ENCODE data around the gene SCAANT1. TPM values are rescaled to one million over a fixed set of nuclear protein-coding genes. Genes with fewer than 3 reads are reported as not detected.

SCAANT1 gene
- total RNA-seq, 2 donors from 2014 or later, result 1.7 TPM; not detected in 1

DNA sequence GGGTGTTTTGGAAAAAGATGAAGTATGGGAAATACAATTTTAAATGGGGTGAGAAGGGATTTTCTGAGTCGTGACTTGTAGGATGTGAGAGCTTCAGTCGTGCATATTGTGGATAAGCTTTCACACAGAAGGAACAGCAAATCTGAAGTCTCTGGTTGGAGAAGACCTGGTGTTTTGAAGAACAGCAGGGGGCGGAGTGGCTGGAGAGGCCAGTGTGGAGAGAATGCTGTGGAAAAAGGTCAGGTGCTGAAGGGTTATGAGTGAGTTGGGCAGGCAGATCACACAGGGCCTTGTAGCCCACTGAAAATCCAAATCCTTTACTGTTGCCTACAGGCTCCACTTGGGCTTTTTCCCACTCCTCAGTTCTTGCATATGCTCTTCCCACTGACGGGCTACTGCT, 14.1 kb upstream of the SCAANT1 start:
- ATAC-seq (no peak), DNase-seq (no peak)
- no peaks in the 10 kb centered on the region for H3K27me3 Mint-ChIP-seq
- H3K4me1 Mint-ChIP-seq, result peaks cover 41% of the 10 kb centered on the region
- peaks cover 19% of the 10 kb centered on the region for H3K36me3 Mint-ChIP-seq (ENCODE audit: low read depth)
- H3K4me3 Mint-ChIP-seq, result no peak overlapping the region
- H3K27ac Mint-ChIP-seq, result no peak overlapping the region
- H3K9me3 ChIP-seq (ENCODE audit: control insufficient read depth, low read length, poor library complexity, severe bottlenecking), result no peaks in the 10 kb centered on the region

DNA sequence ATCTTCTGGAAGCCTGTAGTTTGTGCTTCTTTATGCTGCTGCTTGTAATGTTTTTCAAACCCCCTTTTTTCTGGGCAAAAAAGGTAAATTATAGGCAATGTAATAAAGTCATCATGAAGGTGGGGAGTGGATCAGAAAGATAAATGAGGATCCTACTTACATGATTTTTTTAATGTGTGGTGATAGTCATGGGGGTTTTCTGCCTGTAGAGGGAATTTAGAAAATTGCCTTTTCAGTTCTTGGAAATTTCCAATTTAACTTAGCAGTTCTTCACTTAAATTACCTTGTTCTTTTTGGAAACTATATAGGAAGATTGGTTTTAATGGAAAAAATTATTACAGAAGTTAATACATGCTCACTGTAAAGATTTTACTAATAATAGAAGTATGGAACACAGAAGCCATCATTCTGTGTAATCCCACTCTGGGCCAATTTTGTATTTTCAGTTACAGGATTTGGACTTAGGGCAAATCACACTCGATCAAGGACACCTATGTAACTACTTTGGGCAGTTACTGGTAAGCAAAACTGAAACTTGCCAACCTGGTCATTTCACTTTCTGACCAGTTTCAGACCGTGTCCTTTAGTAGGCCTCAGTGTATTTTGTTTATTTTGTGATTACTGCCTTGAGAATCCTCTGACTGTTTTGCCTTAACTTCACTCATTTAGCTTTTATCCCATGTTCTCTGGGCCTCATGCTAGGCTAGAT, 10.5 kb upstream of the SCAANT1 start:
- DNase-seq (no peak), ATAC-seq (no peak)
- Mint-ChIP-seq H3K4me3 (no peak overlapping the region), H3K36me3 (ENCODE audit: low read depth) (peaks cover 21% of the 10 kb centered on the region), H3K27ac (peak overlapping the region; percentile 93), H3K27me3 (no peaks in the 10 kb centered on the region), H3K4me1 (peaks cover 38% of the 10 kb centered on the region)
- no peaks in the 10 kb centered on the region for H3K9me3 ChIP-seq (ENCODE audit: control insufficient read depth, low read length, poor library complexity, severe bottlenecking)

DNA sequence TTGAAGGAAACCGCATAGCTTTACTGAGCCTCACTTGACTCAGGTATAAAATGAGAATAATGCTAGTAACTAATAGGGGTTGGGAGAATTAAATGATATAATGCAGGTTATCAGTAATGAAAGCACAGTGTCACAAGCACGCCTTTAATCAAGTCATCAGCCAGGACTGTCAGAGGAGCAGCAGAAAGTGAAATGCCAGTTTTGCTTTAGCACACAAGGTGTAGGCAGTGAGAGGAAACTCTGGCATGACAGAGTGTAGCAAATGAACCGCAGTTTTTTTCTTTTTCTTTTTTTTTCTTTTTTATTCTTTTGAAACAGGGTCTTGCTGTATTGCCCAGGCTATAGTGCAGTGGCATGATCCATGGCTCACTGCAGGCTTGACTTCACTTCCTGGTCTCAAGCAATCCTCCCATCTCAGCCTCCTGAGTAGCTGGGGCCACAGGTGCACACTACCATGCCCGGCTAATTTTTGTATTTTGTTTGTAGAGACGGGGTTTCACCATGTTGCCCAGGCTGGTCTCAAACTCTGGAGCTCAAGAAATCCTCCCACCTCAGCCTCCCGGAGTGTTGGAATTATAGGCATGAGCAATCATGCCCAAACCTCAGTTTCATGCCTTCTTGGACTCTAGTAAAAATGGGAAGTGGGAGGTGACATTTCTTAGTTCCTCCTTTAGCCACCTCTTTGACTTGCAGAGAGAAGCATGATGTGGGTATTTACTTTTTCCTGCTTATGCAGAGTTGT, 9.7 kb upstream of the SCAANT1 start:
- peaks cover 36% of the 10 kb centered on the region for H3K4me1 Mint-ChIP-seq
- H3K27ac Mint-ChIP-seq, result peak overlapping the region; percentile 93
- ATAC-seq, result peak; percentile 50
- peak overlapping the region; percentile 25 for H3K4me3 Mint-ChIP-seq
- H3K27me3 Mint-ChIP-seq, result no peaks in the 10 kb centered on the region
- H3K36me3 Mint-ChIP-seq (ENCODE audit: low read depth), result peaks cover 19% of the 10 kb centered on the region
- no peak for DNase-seq
- H3K9me3 ChIP-seq (ENCODE audit: control insufficient read depth, low read length, poor library complexity, severe bottlenecking), result no peaks in the 10 kb centered on the region

DNA sequence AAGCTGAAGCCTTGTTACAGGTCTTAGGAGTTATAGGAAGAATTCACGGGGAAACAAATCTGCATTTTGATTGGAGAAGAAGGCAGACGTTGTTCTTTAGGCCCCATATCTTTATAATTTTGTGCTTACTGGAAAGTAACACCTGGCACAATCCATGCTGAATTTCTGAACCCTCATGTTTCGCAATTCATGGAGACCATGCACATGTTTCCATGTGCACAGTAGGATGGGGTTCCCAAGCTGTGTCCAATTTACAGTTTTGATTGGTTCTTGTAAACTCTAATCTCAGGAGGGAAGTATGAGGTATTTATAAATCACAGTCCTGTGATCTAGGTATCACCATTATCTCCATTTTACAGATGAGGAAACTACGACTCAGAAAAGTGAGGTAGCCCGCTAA, 7.8 kb upstream of the SCAANT1 start:
- peaks cover 38% of the 10 kb centered on the region for H3K4me1 Mint-ChIP-seq
- no peak overlapping the region for H3K27ac Mint-ChIP-seq
- H3K4me3 Mint-ChIP-seq, result no peak overlapping the region
- peaks cover 18% of the 10 kb centered on the region for H3K36me3 Mint-ChIP-seq (ENCODE audit: low read depth)
- no peaks in the 10 kb centered on the region for H3K27me3 Mint-ChIP-seq
- ATAC-seq (no peak), DNase-seq (no peak)
- no peaks in the 10 kb centered on the region for H3K9me3 ChIP-seq (ENCODE audit: control insufficient read depth, low read length, poor library complexity, severe bottlenecking)

DNA sequence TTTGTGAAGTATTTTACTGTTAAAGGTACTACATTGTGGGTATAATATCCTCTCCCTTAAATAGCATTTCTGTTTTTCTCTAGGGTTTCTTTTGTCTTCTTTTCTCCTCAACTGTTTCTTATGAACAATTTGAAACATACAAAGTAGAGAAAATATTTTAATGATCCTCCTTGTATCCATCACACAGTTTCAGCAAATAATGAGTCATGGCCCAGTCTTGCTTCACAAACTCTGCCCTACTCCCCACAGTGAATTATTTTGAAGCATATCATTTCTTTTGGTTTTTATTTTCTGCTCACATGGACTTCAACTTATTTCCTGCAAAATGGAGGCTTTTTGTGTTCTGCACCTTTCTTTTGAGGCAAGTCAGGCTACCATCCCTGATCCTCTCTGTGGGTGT, 6.1 kb upstream of the SCAANT1 start:
- no peaks in the 10 kb centered on the region for H3K27me3 Mint-ChIP-seq
- H3K27ac Mint-ChIP-seq, result peak overlapping the region; percentile 9
- H3K4me3 Mint-ChIP-seq, result no peak overlapping the region
- ATAC-seq, result no peak
- peaks cover 4% of the 10 kb centered on the region for H3K36me3 Mint-ChIP-seq (ENCODE audit: low read depth)
- DNase-seq, result no peak
- H3K4me1 Mint-ChIP-seq, result peaks cover 25% of the 10 kb centered on the region
- no peaks in the 10 kb centered on the region for H3K9me3 ChIP-seq (ENCODE audit: control insufficient read depth, low read length, poor library complexity, severe bottlenecking)

DNA sequence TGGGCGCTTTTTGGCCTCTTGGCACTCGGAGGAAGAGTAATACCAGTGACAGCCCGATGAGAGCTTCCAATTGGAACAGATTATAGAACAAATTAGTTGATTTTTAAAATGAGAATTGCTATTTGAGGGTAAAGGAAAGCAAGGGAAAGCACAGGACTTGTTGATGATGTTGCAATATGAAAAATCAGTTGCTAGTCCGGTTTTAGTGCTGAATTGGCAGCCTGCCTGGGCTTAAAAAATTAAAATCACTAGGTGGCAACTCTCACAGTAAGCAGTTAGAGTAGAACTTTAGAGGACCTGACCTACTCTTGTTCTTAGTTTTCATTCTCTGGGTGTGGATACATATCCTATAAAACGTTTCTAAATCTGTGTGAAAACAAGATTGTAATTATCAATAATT, 2.1 kb upstream of the SCAANT1 start:
- no peaks in the 10 kb centered on the region for H3K27me3 Mint-ChIP-seq
- peaks cover 4% of the 10 kb centered on the region for H3K36me3 Mint-ChIP-seq (ENCODE audit: low read depth)
- H3K27ac Mint-ChIP-seq, result peak overlapping the region; percentile 85
- H3K4me1 Mint-ChIP-seq, result peaks cover 33% of the 10 kb centered on the region
- H3K9me3 ChIP-seq (ENCODE audit: control insufficient read depth, low read length, poor library complexity, severe bottlenecking), result no peaks in the 10 kb centered on the region
- DNase-seq (no peak), ATAC-seq (no peak)
- H3K4me3 Mint-ChIP-seq, result peak overlapping the region; percentile 89

DNA sequence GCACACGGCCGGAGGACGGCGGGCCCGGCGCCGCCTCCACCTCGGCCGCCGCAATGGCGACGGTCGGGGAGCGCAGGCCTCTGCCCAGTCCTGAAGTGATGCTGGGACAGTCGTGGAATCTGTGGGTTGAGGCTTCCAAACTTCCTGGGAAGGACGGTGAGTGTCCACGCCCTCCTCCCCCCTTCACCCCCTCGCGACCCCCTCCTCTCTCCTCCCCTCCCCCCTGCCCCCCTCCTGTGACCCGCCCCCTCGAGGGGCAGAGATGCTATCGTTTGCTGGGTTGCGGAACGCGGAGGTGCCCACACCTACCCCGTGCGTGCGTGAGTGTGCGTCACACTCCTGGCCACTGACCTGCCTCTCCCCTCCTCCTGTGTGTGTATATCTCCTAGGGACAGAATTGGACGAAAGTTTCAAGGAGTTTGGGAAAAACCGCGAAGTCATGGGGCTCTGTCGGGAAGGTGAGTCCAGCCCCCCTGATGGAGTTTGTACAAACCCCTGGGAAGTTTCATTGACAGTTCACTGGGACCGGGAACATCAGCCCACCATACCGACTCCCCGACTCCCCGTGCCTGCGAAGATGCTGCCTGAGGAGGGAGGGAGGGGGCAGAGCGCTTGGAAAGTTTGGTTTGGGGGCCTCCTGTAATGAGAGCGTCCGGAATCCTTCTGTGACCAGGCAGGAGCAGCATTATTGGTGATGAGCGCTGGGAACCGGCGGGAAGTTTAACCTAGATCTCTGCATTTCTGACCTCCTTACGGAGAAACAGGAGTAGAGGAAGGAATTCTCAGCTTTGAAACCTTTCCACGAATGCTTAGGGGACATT, 795 bp upstream of the SCAANT1 start:
- Mint-ChIP-seq H3K27ac (peak overlapping the region; percentile 85), H3K4me3 (peak overlapping the region; percentile 93), H3K4me1 (peaks cover 27% of the 10 kb centered on the region), H3K27me3 (no peaks in the 10 kb centered on the region), H3K36me3 (ENCODE audit: low read depth) (peaks cover 2% of the 10 kb centered on the region)
- ATAC-seq (peak; percentile 36), DNase-seq (peak; percentile 34 to 49 (median 41))
- H3K9me3 ChIP-seq (ENCODE audit: control insufficient read depth, low read length, poor library complexity, severe bottlenecking), result no peaks in the 10 kb centered on the region

DNA sequence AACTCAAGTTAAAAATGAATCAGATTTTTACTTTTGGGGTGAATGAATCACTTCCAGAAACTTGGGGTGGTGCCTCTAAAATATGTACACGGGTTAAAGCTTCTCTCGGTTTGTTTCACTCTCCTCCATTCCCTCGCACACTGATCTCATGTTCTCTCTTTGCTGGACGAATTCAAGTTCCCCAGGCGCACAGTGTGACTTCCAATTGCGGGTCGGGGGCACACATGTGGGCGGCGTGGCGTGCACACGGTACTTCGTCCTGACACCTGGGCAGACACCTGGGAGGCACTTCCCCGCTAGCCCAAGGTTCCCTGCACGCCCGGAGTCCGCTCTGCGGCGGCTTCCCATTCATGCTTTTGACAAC, 692 bp downstream of the SCAANT1 start:
- Mint-ChIP-seq H3K4me3 (peak overlapping the region; percentile 93), H3K4me1 (peaks cover 21% of the 10 kb centered on the region), H3K27me3 (no peaks in the 10 kb centered on the region), H3K27ac (peak overlapping the region; percentile 88), H3K36me3 (ENCODE audit: low read depth) (peaks cover 2% of the 10 kb centered on the region)
- ATAC-seq (peak; percentile 23), DNase-seq (no peak)
- no peaks in the 10 kb centered on the region for H3K9me3 ChIP-seq (ENCODE audit: control insufficient read depth, low read length, poor library complexity, severe bottlenecking)

DNA sequence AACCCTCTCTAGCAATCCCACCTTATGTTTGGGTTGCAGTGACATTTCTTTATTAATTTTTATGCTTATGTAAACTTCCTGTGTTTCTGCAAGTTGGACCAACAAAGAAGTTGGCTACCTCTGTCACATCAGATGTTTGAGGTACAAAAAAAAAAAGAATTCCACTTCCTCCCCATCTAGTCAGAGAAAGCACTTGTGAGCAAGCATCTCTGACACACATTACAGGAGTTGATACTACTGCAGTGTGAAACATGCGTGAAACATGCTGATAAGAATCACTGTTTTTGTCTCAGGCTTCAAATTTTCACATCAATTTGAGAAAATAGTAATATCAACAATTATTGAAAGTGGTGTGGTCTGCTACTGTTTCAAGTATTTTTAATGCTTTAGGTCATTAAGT, 1.3 kb downstream of the SCAANT1 start:
- Mint-ChIP-seq H3K4me3 (peak overlapping the region; percentile 93), H3K36me3 (ENCODE audit: low read depth) (no peaks in the 10 kb centered on the region), H3K27ac (peak overlapping the region; percentile 88), H3K4me1 (peaks cover 20% of the 10 kb centered on the region), H3K27me3 (no peaks in the 10 kb centered on the region)
- ATAC-seq (peak; percentile 28), DNase-seq (no peak)
- H3K9me3 ChIP-seq (ENCODE audit: control insufficient read depth, low read length, poor library complexity, severe bottlenecking), result no peaks in the 10 kb centered on the region

DNA sequence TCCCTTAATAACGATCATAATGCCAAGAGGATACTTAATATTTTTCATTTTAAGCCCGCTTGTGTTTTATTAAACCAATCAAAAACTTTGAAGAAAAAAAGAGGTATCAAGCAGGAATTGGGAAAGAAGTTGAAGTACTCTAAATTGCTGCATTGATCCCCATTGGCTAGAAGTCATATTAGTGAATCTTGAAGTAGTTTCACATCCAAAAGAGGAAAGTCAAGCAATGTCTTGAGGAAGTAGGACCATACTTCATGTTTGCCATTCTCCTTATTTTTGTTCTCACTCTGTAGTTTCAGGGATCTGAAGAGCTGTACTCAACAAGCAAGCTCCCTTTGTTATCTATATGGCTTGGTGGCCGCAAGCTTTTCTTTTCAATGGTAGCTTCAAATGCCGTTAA, 2.2 kb downstream of the SCAANT1 start:
- no peak overlapping the region for H3K4me3 Mint-ChIP-seq
- no peaks in the 10 kb centered on the region for H3K36me3 Mint-ChIP-seq (ENCODE audit: low read depth)
- no peaks in the 10 kb centered on the region for H3K9me3 ChIP-seq (ENCODE audit: control insufficient read depth, low read length, poor library complexity, severe bottlenecking)
- DNase-seq (no peak), ATAC-seq (no peak)
- peak overlapping the region; percentile 88 for H3K27ac Mint-ChIP-seq
- H3K27me3 Mint-ChIP-seq, result no peaks in the 10 kb centered on the region
- peaks cover 20% of the 10 kb centered on the region for H3K4me1 Mint-ChIP-seq

DNA sequence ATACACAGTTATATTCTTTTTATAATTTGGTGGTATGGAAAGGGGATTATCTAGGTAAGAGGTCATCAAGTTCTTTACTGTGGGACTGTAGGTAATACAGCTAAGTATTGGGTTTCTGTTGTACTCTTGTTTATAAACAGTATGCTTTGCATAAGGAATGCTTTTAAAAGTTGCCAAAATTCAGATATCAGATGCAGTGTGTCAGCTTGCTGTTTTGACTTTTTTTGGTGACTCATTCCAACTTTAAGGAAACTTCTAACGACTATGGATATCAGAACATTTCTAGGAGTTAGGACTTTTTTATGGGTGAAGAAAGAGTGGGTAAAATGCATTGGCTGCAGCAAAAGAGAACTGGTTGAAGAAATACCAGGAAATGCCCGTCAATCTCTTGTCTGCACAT, 2.8 kb downstream of the SCAANT1 start:
- H3K27ac Mint-ChIP-seq, result no peak overlapping the region

DNA sequence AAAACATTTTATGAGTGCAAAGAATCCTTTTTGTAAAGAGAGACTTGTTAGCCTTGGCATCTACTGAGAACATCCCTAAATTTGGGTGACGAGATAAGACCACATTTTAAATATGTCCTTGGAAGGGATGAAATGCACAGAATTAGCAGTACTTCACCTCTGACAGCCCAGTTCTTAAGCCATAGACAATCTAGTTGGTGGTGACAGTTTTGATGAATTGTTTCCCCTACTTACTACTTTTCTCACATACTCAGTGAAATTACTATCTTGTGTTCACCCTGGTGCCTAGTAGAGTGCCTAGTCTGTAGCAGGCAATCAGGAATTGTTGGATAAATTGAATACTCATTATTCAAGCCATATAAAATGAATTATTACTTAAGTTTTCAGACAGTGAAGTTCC, 3.4 kb downstream of the SCAANT1 start:
- H3K9me3 ChIP-seq (ENCODE audit: control insufficient read depth, low read length, poor library complexity, severe bottlenecking), result no peaks in the 10 kb centered on the region

More for the DNA sequence above, 2.8 kb downstream of the SCAANT1 start:
- no peaks in the 10 kb centered on the region for H3K27me3 Mint-ChIP-seq
- no peak overlapping the region for H3K4me3 Mint-ChIP-seq
- ATAC-seq (no peak), DNase-seq (no peak)
- H3K4me1 Mint-ChIP-seq, result peaks cover 20% of the 10 kb centered on the region
- H3K9me3 ChIP-seq (ENCODE audit: control insufficient read depth, low read length, poor library complexity, severe bottlenecking), result no peaks in the 10 kb centered on the region
- no peaks in the 10 kb centered on the region for H3K36me3 Mint-ChIP-seq (ENCODE audit: low read depth)

DNA sequence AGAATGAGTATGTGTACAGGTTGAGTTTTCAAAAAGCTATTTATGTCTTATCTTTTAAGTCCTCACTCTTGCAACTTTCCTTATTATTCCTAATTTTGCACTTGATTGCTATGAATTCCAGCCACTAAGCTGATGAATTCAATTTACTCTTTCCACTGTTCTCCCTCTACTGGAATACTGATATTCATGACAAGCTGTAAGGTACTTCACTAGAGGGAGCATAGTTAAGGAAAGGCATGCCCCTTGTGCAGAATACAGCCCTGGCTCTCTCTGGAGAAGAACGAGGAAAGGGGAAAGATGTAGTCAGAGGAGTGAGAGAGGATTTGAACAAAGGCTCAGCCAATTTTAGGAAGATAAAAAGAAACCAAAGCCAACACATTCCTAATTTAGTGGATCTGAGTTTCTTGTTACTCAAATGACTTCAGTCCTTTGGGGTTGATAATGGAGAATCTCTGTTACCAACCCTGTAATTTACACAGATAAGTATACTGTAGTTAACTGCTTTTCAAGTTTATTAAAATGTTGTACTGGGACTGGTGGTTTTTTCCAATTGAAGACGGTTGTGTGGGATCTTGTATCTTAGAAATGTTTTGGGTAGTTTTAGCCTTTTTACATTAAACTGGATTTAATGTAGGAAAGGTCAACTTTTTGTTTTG, 4.0 kb downstream of the SCAANT1 start:
- Mint-ChIP-seq H3K36me3 (ENCODE audit: low read depth) (no peaks in the 10 kb centered on the region), H3K27me3 (no peaks in the 10 kb centered on the region), H3K4me3 (no peak overlapping the region), H3K4me1 (peaks cover 18% of the 10 kb centered on the region), H3K27ac (no peak overlapping the region)
- H3K9me3 ChIP-seq (ENCODE audit: control insufficient read depth, low read length, poor library complexity, severe bottlenecking), result no peaks in the 10 kb centered on the region
- ATAC-seq (no peak), DNase-seq (no peak)

More for the DNA sequence above, 3.4 kb downstream of the SCAANT1 start:
- no peak overlapping the region for H3K4me3 Mint-ChIP-seq
- no peaks in the 10 kb centered on the region for H3K36me3 Mint-ChIP-seq (ENCODE audit: low read depth)
- H3K27ac Mint-ChIP-seq, result no peak overlapping the region
- DNase-seq (no peak), ATAC-seq (no peak)
- H3K4me1 Mint-ChIP-seq, result peaks cover 20% of the 10 kb centered on the region
- no peaks in the 10 kb centered on the region for H3K27me3 Mint-ChIP-seq
